A204.1 (cell line): ENCODE results near the gene MYH16.
"Not testable (repeated sequence)": the region's sequence is repeated elsewhere in the genome, so short reads cannot be mapped to it uniquely, and the experiment has no call there.

ENCODE experiments used
- FAIRE-seq: peaks from 2 replicates; lab custom pipeline; 2012; peaks lifted over from hg19 to GRCh38; lab: Jason Lieb, UNC

The MYH16 gene

GRCh38 chr7:99308461-99309074 is 35.9 kb downstream of the MYH16 start:
- FAIRE-seq, result no peak

- no peak for FAIRE-seq
Observed at GRCh38 chr7:99309111-99309510, 36.5 kb downstream of the MYH16 start.

- no peak for FAIRE-seq
Observed at GRCh38 chr7:99310004-99310403, 37.4 kb downstream of the MYH16 start.

GRCh38 chr7:99311702-99312101 is 39.1 kb downstream of the MYH16 start:
- no peak for FAIRE-seq

DNA sequence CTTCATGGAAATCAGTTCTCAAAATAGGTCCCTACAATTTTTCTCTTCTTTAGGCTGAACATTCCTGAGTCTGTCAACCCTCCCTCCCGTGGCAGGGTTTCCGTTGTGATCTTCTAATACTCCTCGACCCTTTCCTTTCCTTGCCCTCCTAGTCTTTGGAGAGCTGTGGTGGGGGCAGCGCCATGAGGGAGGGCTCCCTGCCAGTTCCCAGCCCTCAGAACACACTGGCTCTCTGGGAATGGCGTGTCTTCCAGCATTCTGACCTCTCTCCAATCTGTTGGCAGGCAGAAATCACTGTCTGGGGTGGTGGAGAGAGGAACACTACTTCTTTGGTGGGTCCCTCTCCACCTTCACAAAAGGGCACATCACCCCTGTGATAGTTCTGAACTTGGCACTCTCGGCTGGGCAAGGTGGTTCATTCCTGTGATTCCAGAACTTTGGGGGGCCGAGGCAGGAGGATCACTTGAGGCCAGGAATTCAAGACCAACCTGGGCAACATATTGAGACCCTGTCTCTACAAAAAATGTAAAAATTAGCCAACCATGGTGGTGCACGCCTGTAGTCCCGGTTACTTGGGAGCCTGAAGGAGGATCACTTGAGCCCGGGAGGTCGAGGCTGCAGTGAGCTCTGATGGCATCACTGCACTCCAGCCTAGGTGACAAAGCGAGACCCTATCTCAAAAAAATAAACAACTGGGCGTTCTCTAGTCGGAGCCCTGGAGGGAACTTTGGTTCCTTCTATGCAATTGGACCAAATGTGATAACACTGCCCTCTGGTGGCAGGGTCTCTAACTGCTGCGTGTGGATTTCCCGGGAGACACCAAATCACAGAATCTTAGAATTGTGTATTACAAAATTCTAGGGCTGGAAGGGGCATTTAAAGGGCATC is 39.9 kb downstream of the MYH16 start:
- FAIRE-seq, result peak; percentile 54

GRCh38 chr7:99313204-99313573 is 40.5 kb downstream of the MYH16 start:
- FAIRE-seq, result no peak

DNA sequence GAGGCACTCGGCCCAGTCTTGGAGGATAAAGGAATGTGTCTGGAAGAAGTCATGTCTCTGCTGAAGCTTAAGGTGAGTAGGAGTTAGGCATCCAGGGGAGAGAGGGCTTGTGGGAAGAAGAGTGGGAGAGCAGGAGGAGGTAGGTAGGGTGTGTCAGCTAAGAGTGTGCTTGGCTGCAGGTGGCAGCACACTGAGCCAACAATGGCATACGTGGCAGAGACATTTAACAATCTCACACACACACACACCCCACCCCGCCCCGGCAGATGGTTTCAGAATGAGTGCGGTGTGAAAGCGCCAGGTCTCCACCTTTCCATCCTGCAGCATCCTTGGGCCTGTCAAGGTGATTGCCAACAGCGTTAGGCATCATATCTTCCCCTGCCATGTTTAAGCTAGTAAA is 41.9 kb downstream of the MYH16 start:
- no peak for FAIRE-seq

DNA sequence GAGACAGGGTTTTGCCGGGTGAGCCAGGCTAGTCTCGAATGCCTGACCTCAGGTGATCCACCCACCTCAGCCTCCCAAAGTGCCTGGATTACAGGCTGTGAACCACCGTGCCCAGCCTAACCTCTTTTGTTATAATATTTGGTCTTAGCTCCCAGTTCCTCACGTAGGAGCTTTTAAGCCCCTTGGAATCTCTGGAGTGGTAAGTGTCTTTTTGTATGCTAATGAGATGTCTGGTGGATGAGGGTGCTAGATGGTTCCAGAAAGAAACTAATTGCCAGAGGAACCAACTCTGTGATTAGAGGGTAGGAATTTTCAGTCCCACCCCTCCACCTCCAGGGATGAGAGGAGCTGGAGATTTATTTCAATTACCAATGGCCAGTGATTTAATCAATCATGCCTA is 47.7 kb downstream of the MYH16 start:
- FAIRE-seq, result no peak

- not testable (repeated sequence) for FAIRE-seq
Observed at GRCh38 chr7:99322659-99323058, 50.0 kb downstream of the MYH16 start.

- FAIRE-seq, result no peak
Observed at GRCh38 chr7:99324559-99324958, 51.9 kb downstream of the MYH16 start.

- FAIRE-seq, result no peak
Observed at GRCh38 chr7:99325001-99325493, 52.4 kb downstream of the MYH16 start.

DNA sequence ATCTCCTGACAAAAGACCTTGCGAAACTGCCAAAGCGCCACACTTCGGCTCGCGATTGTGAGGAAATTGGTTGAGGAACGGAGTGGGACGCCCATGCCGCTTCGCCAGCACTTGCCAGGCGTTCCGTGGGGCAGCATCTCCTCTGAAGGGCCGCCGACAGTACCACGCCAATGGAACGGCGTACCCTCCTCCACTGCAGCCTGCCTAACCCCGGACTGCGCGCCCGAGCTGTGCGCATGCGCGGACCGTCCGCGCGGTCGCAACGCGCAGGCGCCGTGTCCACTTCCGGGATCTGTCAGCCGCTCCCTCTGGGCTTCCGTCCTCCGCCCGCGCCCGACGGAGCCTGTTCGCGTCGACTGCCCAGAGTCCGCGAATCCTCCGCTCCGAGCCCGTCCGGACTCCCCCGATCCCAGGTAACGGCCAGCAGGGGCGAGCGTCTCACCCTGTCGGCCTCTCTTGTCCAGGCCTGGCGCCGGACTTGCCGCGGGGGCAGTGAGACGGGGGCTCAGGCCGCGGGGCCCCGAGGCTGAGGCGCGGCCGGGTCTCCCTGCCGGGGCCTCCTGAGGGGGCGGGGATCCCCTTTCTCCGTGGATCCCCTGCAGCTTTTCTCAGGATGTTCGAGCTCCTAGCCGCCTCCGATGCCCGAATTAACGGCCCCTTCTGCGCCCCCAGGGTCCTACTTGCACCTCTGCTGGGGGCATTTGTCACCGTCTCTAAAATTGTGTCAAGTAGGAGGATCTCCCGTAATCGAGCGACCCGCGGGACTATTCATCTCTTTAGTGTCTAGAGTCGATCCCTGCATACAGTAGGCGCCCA is 53.2 kb downstream of the MYH16 start, which contains the start of gene ARPC1A:
Gene ARPC1A, plus strand, starts transcription at position 307 of the 816 bp plus-strand sequence. CDS start 7,456 bp downstream, outside the sequence.
- no peak for FAIRE-seq

DNA sequence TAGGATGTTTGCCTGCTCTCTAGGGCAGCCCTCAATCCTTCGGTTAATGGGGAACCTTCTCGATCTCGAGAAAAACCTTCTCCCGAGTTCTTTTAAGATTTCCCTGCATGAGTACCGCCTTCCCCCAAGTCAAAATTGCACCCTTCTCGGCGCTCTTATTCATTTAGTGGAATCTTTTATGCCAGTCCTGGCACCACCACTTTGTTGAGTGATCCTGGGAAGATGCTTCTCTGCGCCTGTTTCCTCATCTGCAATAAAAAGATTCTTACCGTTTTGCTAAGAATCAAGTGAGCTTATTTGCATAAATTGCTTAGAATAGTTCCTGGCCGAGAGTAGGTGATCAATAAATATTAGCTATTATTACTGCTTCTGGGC is 53.8 kb downstream of the MYH16 start:
- FAIRE-seq, result no peak

DNA sequence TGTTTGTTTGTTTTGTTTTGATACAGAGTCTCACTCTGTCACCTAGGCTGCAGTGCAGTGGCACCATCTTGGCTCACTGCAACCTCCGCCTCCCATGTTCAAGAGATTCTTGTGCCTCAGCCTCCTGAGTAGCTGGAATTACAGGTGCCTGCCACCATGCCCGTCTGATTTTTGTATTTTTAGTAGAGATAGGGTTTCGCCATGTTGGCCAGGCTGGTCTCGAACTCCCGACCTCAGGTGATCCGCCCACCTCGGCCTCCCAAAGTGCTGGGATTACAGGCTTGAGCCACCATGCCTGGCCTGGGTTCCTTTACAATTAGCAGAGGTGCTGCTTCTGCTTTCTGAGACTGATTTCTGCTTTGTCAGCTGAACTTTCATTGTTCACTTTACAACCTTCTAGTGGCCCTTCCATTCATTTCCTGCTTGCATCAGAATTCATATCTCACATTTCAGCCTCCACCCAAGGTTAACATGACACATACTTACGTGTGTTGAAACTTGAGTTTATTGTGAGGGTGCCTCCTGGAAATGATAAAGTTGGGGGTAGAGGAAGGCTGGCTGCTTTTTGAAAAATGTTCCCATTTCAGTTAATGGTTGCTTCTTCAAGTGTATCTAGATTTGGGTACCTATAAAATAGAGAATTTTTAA is 57.8 kb downstream of the MYH16 start:
- FAIRE-seq, result not testable (repeated sequence)

- FAIRE-seq, result no peak
Observed at GRCh38 chr7:99331002-99331401, 58.4 kb downstream of the MYH16 start.

DNA sequence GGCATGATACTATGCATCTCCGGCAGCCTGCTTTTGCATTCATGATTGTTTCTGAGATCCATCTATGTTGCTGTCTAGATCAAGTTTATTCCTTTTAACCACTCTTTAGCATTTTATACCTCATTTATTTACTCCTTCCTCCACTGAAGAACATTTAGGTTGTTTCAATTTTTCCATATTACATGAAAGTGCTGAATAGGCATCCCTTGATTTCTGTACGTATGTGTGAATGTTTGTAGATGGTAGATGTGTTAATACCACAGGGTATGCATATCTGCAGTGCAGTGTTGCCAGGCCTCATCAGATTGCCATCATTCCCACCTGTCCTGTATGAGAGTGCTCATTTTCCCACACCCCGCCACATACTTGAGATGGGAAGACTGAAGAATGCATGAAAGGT is 67.0 kb downstream of the MYH16 start:
- no peak for FAIRE-seq

GRCh38 chr7:99340659-99341058 is 68.0 kb downstream of the MYH16 start:
- FAIRE-seq, result no peak

GRCh38 chr7:99344061-99344647 is 71.5 kb downstream of the MYH16 start:
- no peak for FAIRE-seq

- not testable (repeated sequence) for FAIRE-seq
Observed at GRCh38 chr7:99350641-99351040, 78.0 kb downstream of the MYH16 start.

- FAIRE-seq, result no peak
Observed at GRCh38 chr7:99352247-99352646, 79.6 kb downstream of the MYH16 start.

DNA sequence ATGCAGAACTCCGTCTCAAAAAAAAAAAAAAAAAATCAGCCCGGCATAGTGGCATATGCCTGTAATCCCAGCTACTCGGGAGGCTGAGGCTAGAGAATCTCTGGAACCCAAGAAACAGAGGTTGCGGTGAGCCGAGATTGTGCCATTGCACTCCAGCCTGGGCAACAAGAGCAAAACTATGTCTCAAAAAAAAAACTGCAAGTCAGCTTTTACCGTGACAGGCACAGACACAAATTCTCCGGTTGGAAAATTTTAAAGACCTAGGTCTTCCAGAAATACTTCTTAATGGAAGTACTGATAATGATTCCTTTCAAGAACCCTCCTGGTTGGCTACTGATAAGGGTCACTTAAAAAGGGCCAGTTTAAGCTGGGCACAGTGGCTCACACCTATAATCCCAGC is 82.5 kb downstream of the MYH16 start:
- no peak for FAIRE-seq
